HK-2 (cell line): Measurements from ENCODE around the gene MINPP1.
A peak's percentile ranks its signal among the peaks of the same experiment; 100 is the strongest.
"Not testable (repeated sequence)": the region's sequence is repeated elsewhere in the genome, so short reads cannot be mapped to it uniquely, and the experiment has no call there.

ENCODE experiments used
- DNase-seq: peaks from one replicate; pipeline ENCODE4 v3.0.0-alpha.2; 2018; ENCODE audit not compliant: unreplicated experiment

MINPP1 gene, protein sequence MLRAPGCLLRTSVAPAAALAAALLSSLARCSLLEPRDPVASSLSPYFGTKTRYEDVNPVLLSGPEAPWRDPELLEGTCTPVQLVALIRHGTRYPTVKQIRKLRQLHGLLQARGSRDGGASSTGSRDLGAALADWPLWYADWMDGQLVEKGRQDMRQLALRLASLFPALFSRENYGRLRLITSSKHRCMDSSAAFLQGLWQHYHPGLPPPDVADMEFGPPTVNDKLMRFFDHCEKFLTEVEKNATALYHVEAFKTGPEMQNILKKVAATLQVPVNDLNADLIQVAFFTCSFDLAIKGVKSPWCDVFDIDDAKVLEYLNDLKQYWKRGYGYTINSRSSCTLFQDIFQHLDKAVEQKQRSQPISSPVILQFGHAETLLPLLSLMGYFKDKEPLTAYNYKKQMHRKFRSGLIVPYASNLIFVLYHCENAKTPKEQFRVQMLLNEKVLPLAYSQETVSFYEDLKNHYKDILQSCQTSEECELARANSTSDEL

DNA sequence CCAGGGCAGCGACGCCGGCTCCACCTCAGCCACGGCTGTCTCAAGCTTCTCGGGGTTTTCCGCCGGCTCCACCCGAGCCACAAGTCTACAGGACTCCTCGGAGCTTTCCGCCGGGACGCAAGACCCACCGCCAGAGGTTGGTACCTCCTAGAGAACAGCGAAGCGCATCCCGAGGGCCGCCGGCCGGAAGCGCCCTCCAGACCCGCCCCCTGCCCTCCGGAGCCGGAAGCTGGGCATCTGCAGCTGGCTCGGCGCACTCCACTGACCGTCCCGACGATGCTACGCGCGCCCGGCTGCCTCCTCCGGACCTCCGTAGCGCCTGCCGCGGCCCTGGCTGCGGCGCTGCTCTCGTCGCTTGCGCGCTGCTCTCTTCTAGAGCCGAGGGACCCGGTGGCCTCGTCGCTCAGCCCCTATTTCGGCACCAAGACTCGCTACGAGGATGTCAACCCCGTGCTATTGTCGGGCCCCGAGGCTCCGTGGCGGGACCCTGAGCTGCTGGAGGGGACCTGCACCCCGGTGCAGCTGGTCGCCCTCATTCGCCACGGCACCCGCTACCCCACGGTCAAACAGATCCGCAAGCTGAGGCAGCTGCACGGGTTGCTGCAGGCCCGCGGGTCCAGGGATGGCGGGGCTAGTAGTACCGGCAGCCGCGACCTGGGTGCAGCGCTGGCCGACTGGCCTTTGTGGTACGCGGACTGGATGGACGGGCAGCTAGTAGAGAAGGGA lies at the start of gene MINPP1:
MINPP1 (plus strand) TSS at position 254 of the 726 bp plus-strand sequence; CDS start at position 277, 23 bp downstream.
- DNase-seq, result peak; percentile 94

DNA sequence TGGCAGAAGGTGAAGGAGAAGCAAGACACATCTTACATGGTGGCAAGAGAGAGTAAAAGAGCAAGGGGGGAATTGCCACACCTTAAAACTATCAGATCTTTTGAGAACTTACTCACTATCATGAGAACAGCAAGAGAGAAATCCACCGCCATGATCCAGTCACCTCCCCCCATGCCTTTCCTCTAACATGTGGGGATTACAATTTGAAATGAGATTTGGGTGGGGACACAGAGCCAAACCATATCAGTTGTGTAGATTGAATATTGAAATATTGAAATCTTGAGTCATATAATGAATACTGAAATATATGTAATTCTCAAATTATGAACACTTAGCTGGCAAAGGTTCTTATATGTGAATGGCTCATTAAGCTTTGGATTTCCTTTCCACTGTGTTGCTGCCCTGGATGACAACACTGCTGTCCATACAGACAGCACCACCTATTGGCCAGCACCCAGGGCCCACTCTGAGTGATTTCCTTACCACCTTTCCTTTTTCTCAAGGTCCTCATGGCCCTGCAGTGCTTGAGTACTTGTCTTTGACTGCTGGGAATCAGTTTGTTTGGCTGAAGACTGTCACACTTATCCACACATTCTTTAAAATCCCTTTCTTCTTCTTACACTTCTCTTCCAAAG lies 48.0 kb upstream of the MINPP1 start:
- not testable (repeated sequence) for DNase-seq

DNA sequence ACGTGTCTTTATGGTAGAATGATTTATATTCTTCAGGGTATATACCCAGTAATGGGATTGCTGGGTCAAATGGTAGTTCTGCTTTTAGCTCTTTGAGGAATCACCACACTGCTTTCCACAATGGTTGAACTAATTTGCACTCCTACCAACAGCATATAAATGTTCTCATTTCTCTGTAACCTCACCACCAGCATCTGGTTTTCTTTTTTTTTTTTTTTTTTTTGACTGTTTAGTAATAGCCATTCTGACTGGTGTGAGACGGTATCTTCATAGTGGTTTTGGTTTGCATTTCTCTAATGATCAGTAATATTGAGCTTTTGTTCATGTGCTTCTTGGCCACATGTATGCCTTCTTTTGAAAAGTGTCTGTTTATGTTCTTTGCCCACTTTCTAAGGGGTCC lies 42.9 kb upstream of the MINPP1 start:
- DNase-seq, result not testable (repeated sequence)

DNA sequence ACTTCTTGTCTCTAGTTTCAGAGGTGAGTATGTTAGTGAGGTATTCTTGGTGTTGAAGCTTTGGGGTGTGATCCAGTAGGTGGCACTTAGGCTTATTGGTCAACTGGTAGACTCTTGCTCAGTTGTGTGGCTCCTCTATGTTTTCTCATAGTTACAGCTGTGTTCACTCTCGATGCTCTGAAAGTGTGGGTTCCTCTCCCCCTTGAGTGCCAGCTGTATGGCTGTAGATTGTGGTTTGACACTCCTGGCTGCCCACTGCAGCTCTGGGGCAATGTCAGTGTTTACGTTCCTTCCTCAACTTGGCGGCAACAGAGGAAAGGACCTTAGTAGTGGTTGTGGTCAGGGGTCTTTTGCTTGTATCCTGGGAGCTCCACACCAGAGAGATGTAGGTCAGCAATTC lies 37.8 kb upstream of the MINPP1 start:
- DNase-seq, result not testable (repeated sequence)

DNA sequence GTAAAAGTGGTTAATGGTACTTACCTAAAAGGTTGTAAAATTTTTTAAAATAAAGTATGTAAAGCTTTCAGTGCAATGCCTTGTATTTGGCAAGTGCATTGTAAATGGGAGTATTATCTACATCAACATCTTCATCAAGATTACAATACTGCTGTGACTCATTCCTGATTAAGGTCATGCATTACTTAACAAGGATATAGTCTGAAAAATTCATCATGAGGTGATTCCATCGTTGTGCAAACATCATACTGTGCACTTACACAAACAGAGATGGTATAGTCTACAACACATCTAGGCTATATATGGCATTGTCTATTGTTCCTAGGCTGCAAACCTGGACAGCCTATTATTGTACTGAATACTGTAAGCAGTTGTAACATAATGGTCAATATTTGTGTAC lies 16.0 kb upstream of the MINPP1 start:
- DNase-seq, result not testable (repeated sequence)

DNA sequence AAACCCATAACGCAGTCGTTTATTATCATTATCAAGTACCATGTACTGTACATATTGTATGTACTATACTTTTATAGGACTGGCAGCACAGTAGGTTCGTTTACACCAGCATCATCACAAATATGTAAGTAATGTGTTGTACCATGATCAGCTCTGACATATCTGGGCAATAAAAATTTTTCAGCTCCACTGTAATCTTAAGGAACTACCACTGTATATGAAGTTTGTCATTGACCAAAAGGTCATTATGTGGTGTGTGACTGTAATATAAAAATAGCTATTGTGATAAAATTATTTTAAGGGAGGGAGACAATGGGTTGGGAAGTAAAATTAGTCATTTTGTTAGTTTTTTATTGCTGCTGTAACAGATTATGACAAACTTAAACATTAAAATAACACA lies 14.4 kb upstream of the MINPP1 start:
- not testable (repeated sequence) for DNase-seq

DNA sequence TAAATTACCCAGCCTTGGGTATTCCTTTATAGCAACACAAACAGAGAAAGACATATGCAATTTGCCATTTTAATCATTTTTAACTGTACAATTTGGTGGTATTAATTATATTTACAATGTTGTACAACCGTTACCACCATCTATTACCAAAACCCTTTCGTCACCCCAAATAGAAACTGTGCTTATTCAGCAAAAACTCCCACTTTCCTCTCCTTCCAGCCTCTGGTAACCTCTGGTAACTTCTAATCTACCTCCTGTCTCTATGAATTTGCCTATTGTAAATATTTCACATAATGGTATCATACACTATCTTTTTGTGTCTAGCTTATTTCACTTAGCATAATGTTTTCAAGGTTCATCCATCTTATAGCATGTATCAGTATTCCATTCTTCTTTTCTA lies 12.2 kb upstream of the MINPP1 start:
- not testable (repeated sequence) for DNase-seq

DNA sequence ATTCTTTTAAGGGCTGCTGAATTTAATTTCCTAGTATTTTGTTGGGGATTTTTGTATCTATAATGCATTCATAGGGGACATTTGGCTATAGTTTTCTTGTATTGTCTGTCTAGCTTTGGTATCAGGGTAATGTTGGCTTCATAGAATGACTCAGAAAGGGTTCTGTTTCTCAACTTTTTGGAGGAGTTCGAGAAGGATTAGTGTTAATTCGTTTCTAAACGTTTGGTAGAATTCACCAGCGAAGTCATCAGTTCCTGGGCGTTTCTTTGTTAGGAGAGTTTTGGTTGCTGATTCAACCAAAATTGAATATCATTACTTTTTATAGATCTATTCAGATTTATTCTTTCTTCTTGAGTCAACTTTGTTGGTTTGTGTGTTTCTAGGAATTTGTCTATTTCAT lies 9.2 kb upstream of the MINPP1 start:
- not testable (repeated sequence) for DNase-seq

DNA sequence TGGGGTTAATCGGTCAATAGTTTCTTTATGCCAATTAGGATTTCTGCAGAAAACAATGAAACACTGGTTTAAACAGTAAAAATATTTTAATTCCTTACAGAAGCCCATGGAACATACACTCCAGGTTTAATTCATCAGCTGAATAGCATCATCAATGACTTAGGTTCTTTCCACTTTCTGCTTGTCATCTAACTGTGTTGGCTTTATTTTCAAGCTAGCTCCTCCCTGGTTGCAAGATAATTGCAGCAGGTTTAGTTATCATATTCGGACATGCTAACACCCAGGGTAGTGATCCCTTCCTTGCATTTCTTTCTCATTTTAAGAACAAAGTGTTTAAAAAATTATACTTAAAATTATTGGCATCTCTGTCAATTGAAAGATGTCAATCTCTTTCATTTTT lies 7.3 kb upstream of the MINPP1 start:
- DNase-seq, result not testable (repeated sequence)

DNA sequence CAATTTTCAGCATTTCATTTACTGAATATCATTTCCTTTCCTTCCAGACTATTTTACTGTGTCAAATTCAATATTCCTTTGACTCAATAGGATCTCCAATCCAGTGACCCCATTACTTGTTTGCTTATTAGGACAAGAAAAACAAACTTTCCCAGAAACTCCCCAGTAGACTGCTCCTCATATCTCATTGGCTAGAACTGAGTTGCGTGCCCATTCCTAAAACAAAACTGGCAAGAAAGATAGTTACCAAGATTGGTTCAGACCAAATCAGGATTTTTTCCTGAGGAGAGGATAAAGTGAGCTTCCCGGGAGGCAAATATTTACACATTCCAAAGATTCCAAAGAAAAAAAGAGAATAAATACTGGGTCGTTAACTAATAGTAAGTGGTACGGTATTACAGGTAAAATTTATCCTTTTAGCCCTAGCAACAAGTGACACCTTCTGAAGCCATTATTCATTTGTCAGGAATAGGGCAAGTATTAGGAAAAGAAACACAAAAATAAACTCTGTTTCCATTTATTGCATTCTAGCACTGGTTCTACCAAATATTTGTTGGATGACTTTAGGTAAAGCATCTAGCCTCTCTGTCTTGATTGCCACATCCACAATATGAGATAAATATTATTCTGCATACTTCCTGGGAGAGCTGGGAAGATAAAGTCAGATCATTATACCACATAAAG lies 6.4 kb upstream of the MINPP1 start:
- DNase-seq, result not testable (repeated sequence)

DNA sequence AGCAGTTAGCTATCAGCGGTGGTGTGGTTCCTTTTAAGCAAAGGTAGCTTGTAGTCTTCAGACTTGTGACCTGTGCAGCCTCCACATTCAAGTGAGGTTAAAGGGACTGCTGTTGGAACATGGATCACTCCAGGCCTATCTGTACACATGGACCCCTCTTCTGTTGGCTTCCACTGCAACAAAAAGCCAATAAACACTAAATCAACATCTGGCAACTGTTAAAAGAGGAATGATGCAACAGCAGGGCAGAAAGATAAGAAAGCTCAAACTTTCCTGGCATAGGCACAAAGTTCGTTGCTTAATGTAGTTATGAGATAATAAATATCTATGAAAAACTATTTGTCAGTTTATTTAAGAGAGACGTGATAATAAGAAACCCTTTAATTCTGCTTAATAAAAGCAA lies 4.0 kb upstream of the MINPP1 start:
- DNase-seq, result no peak

DNA sequence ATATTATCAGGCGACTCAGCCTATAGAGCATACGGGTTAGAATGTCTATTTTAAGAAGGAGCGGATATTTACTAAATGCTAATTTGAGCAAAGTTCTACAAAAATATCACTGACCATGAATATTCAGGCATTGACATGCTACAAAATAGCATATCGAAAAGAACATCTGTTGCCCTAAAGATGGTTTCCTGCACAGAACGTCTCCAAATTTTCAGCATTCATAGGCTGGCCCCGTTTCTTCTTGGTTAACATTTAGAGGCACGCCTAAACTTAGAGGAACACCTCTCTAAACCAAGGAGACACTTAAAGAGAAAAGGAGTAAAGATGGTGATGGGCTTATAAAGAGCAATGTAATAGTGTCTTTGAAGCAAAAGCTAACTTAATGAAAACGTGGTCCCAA lies 1.3 kb upstream of the MINPP1 start:
- no peak for DNase-seq

DNA sequence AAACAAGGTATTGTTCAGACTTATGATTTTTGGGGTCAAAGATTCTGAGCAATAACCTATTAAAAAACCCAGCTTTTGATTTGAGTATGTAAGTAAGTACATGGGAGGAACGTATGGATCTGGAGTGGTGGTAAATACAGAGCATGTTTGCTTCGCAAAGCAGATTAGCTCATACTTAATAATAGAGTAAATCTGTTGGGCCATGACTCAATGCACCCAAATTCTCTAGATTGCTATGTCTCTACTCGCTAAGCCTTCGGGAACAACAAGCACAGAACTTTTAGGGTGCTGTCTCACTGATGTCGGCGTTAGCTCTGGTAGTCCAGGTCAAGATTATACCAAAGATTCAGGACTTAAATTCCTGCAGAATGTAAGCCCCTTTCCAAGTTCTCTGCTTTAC lies 807 bp upstream of the MINPP1 start:
- no peak for DNase-seq

DNA sequence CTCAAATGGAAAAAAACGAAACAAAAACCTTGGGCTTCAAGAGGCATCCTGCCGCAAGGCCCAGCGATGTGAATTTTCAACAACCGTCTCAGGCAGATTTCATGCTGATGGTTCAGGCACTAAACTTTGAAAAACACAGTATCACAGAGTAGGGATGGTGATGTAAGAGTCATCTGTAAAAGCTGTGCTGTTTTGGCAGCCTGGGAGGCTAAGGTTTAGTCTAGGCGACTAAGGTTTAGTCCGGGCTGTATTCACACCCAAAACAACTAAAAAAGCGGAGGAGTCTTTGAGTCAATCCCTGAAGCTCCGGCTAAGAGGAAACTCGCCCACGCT lies 420 bp upstream of the MINPP1 start:
- no peak for DNase-seq

DNA sequence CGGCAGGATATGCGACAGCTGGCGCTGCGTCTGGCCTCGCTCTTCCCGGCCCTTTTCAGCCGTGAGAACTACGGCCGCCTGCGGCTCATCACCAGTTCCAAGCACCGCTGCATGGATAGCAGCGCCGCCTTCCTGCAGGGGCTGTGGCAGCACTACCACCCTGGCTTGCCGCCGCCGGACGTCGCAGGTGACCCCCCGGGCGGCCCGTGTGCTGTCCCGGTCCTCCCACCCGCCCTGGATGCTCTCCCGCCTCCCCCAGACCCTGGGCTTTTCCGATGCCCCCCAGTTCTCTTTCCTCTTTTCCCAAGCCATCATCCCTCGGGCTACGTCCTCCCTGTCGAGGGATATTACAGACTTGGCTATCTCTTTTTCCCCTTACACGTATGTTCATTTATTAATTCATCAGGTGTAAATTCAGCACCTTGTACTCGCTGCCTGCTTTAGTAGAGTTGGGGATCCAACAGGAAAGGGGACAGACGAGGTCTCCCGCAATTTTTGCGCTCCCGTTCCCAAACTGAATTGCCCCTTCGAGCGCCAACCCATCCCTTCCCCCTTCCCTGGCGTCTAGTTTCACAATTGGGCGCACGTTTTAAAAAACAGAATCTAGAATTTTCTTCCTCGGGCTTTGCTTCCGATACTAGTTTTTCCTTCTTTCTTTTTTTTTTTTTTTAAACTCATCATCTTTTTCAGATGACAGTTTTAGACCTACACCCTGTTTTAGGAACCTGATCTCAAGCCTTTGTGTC lies 846 bp downstream of the MINPP1 start:
- peak; percentile 76 for DNase-seq

DNA sequence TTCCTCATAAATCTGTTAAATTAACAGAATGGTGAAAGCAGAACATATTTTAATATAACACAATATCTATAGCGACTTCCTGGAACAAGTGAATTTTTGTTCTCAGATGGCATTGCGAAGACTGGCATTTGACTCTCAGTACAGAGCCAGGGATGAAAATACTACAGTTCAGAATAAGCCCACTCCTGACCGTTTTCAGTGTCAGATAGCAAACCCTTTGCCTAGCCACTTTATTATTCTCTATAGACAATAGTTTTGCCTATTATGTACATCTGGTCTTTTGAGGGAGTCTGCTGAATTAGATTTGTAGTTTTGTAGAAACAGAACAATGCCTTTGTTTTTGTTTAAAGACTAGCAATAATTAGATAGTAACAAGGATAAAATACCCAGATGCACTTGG lies 2.3 kb downstream of the MINPP1 start:
- DNase-seq, result no peak

DNA sequence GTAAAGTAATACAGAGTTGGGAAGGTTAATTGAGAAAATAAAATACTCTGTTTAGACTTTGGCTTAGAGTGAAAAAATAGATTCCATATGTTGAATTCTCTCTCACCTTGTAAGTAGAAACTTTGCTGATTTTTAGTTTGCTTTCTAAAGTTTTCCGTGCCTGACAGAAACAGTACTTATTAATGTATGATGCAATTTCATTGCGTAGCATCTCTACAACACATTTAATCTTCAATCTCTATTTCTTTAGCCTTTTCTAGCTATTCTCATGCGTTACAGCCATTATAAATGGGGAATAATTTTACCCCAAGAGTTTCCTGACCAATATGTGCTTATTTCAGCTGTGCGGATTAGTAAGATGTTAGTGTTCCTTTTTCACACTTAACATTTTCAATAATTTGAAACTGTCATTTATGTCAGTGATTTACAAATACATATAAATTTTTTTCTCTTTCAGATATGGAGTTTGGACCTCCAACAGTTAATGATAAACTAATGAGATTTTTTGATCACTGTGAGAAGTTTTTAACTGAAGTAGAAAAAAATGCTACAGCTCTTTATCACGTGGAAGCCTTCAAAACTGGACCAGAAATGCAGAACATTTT lies 3.3 kb downstream of the MINPP1 start:
- DNase-seq, result no peak

DNA sequence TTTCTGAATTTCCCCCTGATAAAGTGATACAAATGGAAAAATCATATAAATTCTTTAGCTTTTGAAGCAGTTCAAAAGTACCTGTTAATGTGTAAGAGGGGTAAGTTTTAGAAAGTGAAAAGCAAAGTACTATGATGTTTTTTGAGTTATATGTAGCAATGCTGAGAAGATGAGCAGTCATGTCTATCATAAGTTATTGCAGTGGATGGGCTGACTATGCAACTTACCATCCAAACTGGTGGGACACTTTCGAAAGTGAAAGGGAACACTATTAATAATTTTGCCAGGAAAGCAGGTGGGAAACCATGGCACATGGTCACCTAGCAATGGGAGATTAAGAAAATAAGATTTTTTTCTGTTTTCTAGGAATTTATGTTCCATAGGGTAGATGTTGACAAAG lies 4.1 kb downstream of the MINPP1 start:
- DNase-seq, result no peak

DNA sequence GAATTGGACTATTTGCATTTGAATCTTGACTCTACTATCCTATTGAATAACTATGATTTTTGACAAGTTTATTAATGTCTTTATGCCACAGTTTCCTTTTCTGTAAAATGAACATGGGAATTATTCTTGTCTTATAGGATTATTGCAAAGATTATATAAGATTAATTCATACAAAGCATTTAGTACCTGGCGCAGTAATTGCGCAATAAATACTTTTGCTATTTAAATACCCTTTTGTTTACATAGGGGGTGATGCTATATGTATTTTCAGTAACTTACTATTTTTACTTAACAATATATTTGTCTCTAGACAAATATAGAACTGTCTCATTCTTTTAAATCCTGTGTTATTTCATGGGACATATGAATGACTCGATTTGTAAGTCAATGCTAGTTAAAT lies 5.3 kb downstream of the MINPP1 start:
- DNase-seq, result no peak

DNA sequence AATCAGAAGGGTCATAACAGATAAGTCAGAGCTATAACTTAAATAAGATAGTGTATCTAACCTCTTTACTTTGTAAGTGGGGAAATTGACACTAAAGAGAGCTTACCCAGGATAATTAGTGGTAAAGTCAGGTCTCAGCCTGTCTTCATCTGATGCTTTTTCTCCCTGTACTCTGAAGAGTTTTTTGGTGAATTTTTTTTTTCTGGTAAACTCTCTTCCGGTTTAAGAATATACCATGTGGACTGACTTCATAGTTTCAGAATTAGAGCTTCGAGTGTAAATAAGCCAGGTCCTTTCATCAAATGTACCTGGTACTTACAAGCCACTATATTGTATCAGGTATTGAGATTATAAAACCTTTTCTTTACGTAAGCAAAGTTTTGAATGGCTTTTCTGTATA lies 6.8 kb downstream of the MINPP1 start:
- no peak for DNase-seq

DNA sequence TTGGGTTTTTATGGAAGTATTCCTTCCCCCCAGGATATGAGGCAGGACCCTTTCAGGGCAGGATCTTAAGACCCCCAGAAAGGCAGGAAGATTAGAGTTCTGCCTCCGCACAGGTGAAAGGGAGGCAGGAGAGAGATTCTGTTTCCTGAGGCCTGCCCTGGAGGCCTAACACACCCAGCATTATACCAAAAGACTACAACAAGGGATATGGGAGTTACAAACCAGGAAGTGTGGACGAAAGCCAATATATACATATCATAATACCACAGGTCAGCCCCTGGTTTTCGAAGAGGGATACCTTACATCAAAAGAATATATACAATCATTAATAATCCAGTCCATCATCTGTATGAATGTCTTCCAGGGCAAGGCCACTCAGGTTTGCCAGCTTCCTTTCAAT lies 14.2 kb downstream of the MINPP1 start:
- no peak for DNase-seq
